GM12873 (cell line): ENCODE data around the gene CAPRIN2.

Experiments used
- TF ChIP-seq, protein P1 (sequence below): IDR thresholded peaks from 2 replicates; pipeline ENCODE4 v1.5.1; 2012; ENCODE audit warnings: low read depth, mild to moderate bottlenecking, moderate library complexity, low read length, control low read depth; ENCODE audit not compliant: insufficient read depth; ENCODE audit errors: missing control alignments

CAPRIN2 gene

DNA sequence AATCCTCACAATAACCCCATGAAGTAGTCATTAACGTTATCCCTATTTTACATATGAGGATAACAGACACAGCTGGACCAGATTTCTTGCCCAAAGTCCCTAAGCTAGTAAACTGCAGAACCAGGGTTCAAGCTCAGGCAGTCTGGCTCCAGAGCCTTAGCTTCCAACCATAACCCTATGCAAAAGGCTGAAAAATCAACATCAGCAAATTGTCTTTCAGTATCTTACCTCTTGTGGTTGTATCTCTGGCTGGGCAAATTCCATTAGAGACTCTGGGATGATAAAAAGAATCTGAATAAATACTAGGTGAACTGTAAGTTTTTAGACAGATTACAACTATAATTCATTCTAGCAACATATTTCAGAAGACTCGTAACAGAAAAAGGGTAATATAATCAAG, 24.7 kb downstream of the CAPRIN2 start:
- TF ChIP-seq, protein P1, sequence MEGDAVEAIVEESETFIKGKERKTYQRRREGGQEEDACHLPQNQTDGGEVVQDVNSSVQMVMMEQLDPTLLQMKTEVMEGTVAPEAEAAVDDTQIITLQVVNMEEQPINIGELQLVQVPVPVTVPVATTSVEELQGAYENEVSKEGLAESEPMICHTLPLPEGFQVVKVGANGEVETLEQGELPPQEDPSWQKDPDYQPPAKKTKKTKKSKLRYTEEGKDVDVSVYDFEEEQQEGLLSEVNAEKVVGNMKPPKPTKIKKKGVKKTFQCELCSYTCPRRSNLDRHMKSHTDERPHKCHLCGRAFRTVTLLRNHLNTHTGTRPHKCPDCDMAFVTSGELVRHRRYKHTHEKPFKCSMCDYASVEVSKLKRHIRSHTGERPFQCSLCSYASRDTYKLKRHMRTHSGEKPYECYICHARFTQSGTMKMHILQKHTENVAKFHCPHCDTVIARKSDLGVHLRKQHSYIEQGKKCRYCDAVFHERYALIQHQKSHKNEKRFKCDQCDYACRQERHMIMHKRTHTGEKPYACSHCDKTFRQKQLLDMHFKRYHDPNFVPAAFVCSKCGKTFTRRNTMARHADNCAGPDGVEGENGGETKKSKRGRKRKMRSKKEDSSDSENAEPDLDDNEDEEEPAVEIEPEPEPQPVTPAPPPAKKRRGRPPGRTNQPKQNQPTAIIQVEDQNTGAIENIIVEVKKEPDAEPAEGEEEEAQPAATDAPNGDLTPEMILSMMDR: no peak

DNA sequence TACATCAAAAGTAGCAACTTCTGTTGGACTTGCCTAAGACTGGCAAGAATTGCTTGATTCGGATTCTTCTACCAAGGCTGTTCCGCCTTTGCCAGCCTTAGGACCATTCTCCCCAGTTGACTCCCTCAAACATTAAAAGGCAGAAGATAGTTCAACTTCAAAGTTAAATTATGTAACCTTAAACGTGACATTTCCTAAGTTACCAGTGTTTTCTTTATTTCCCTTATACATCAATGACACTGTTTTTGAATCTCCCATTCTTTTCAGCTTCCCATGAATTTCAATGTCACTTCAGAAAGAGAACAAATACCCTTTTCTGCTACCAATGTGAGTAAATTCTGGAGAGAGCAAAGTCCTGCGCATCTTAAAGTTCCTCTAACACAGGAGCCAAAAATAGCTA, 25.2 kb downstream of the CAPRIN2 start:
- TF ChIP-seq, protein P1: no peak

DNA sequence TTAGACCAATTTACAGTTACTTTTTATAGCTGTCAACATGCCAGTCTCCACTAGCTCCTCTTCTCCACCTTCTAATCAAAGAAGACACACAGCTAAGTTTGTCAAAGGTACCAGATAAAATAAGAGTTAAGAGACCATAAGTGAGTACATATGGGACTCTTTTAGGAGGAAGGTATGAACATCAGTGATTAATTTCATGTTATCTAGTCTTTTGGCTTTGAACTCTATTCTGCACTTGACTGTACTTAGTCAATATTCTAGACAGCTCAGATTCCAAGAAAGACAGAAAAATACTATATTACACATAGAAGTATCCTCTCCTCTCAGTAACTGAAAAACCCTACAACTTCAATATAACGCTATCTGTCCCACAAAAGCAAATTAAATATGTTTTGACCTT, 28.1 kb downstream of the CAPRIN2 start:
- TF ChIP-seq, protein P1: no peak

DNA sequence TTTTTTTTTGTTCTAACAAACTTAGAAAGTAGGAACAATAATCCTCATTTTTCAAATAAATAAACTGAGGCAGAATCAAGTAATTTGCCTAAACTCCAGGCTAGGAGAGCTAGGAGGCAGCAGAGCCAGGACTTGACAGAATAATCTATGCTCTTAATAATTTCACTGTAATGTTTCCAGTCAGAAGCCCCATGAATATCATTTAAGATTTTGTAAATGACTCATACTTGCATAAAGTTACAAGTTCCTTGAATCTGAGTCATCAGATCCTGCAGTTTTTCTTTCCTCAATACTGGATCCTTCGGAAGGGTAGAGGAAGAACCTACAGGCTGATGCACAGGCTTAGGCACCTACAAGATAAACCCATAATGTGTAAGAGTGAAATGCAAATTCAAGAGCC, 29.0 kb downstream of the CAPRIN2 start:
- TF ChIP-seq, protein P1: no peak

DNA sequence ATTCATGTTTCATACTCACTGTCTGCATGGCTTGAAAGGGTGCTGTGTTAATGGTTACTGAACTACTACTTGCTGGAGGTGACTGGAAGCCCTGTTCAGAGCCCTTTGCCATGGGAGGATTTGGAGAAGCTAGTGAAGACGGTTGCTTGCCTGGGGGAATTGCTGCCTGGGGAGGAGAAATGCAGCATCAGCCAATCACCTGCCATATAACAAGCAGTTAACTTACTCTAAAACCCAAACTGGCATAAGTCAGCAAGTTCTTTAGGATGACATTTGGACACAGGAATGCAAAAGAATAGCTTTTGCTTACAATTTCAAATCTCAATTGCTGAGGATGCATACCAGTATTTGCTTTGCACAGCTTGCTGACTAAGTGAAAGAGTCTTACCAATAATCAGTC, 35.7 kb downstream of the CAPRIN2 start:
- TF ChIP-seq, protein P1: no peak

DNA sequence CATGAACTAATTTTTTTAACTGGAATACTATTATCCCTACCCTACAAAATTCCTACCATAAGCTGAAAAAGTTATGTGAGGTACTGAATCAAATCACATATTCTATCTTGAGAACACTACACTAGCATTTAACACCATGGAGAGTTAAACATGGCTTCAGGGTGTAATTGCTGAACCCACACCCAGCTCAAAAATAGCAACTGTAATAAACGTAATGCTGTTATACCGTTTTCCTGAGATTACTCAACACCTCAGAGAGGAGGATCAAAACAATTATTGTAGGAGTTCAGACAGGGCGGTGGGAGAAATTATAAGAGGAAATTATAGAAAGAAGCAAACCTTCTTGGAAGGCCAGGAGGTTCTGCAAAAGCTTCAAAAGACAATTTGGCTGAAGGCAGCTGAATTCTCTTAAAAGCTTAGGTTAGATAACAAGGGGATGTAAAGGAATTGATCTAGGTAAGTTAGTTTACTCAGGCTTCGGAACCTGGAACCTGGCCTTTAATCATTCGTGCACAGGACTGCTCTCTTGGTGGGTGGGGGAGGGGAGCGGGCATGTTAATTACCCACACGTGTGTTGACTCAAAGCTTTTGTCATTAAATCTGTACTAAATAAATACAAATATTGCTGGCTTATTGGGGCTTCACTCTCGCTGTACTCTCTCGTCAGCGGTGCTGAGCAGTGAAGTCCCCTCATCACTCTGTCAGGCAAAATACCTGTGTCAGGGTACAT, 47.0 kb downstream of the CAPRIN2 start:
- TF ChIP-seq, protein P1: no peak

DNA sequence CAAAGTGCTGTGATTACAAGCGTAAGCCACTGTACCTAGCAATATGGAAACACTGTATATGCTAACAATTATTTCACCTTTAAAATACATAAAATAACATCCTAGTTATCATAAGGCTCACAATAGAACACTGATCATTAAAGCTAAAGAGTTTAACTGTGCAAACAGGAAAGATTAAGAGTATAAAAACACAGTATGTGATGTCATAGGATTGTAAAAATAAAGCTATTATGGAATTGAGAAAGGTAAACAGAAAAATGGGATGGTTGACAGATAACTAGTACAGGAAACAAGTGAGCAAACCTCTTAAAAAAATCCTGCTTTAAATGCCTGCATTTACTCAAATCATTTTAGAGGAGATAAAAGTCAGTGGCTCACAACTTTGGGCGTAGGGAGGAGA, 48.3 kb downstream of the CAPRIN2 start:
- TF ChIP-seq, protein P1: no peak
